HEK293T (cell line): ENCODE data around the gene MYO5B.

Experiments
- ARNT ChIP-seq: fragments of 450-650 bp; IDR thresholded peaks from 2 replicates; pipeline ENCODE4 v1.6.1; 2017; ENCODE audit warnings: mild to moderate bottlenecking
- BHLHE40 ChIP-seq: fragments of 450-650 bp; IDR thresholded peaks from 2 replicates; pipeline ENCODE4 v1.6.1; 2016; ENCODE audit warnings: mild to moderate bottlenecking, moderate library complexity, borderline replicate concordance
- CTBP1 ChIP-seq: fragments of 450-650 bp; IDR thresholded peaks from 2 replicates; pipeline ENCODE4 v1.6.1; 2016; ENCODE audit warnings: borderline replicate concordance
- ELF4 ChIP-seq: fragments of 450-650 bp; IDR thresholded peaks from 2 replicates; pipeline ENCODE4 v1.6.1; 2017; ENCODE audit warnings: antibody characterized with exemption
- FOXM1 ChIP-seq: fragments of 450-650 bp; IDR thresholded peaks from 2 replicates; pipeline ENCODE4 v1.6.1; 2017; ENCODE audit warnings: mild to moderate bottlenecking, borderline replicate concordance
- LEF1 ChIP-seq: fragments of 450-650 bp; IDR thresholded peaks from 2 replicates; pipeline ENCODE4 v1.6.1; 2017; ENCODE audit warnings: mild to moderate bottlenecking, borderline replicate concordance
- NFRKB ChIP-seq: fragments of 450-650 bp; IDR thresholded peaks from 2 replicates; pipeline ENCODE4 v1.6.1; 2016; ENCODE audit warnings: mild to moderate bottlenecking, moderate library complexity
- PKNOX1 ChIP-seq: fragments of 450-650 bp; IDR thresholded peaks from 2 replicates; pipeline ENCODE4 v1.6.1; 2016
- SP1 ChIP-seq: fragments of 450-650 bp; IDR thresholded peaks from 2 replicates; pipeline ENCODE4 v1.6.1; 2017
- SUZ12 ChIP-seq: fragments of 450-650 bp; IDR thresholded peaks from 2 replicates; pipeline ENCODE4 v1.6.1; 2016; ENCODE audit warnings: mild to moderate bottlenecking
- TARDBP ChIP-seq: fragments of 450-650 bp; IDR thresholded peaks from 2 replicates; pipeline ENCODE4 v1.6.1; 2016
- ZNF384 ChIP-seq: fragments of 450-650 bp; IDR thresholded peaks from 2 replicates; pipeline ENCODE4 v1.6.1; 2016

GRCh38 chr18:50119296-50119695 is 75.7 kb downstream of the MYO5B start:
- no peak for TF ChIP-seq ZNF384
- no peak for TF ChIP-seq PKNOX1
- no peak for TF ChIP-seq BHLHE40
- no peak for TF ChIP-seq SP1
- no peak for TF ChIP-seq ELF4
- TF ChIP-seq ARNT: no peak
- TF ChIP-seq SUZ12: no peak
- TF ChIP-seq FOXM1: no peak
- no peak for TF ChIP-seq NFRKB
- no peak for TF ChIP-seq LEF1
- TF ChIP-seq CTBP1: no peak
- no peak for TF ChIP-seq TARDBP
